ENCODE data around the gene NSFL1C.

The NSFL1C gene

DNA sequence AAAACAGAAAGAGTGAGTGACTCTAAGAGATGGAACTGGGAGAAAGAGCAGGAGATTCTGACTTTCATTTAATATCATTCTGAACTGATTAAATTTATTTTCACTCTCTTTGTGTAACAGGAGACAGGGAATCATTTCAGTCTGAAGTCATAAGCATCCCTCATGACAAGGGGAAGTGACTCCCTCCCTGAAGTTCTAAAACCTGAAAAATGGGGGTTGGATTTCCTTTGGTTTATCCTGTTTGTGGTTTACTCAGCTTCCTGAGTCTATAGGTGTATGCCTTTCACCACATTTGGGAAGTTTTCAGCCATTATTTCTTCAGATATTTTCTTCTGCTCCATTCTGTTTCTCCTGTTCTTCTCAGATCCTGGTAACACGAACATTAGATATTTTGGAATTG is 70.4 kb downstream of the NSFL1C start:
- no peak overlapping the region for H3K4me3 ChIP-seq
- peaks cover 29% of the 10 kb centered on the region for H3K4me1 ChIP-seq
- H3K27me3 ChIP-seq (ENCODE audit: low read depth): no peaks in the 10 kb centered on the region
- no peaks in the 10 kb centered on the region for H3K9me3 ChIP-seq
- in situ Hi-C loops (cut with MboI; ENCODE audit: low sequenced_read_pairs): no loop called here
- no peaks in the 10 kb centered on the region; the same call in 1 of the 2 replicates for H3K36me3 ChIP-seq (replicated peaks)
- DNase-seq (ENCODE audit: low spot score in 2 of 2): no peak

DNA sequence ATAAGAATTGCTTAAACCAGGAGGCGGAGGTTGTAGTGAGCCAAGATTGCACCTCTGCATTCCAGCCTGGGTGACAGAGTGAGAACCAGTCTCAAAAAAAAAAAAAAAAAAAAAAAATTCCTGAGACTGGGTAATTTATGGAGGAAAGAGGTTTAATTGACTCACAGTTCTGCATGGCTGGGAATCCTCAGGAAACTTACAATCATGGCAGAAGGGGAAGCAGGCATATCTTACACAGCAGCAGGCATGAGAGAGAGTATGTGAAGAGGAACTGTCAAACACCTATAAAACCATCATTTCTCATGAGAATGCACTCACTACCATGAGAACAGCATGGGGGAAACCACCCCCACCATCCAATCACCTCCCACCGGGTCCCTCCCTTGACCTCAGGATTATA is 72.0 kb downstream of the NSFL1C start:
- in situ Hi-C loops (cut with MboI; ENCODE audit: low sequenced_read_pairs): no loop called here
- DNase-seq (ENCODE audit: low spot score in 2 of 2): no peak
- H3K27me3 ChIP-seq (ENCODE audit: low read depth): no peaks in the 10 kb centered on the region
- no peaks in the 10 kb centered on the region for H3K9me3 ChIP-seq
- no peak overlapping the region for H3K4me3 ChIP-seq
- H3K4me1 ChIP-seq: peaks cover 35% of the 10 kb centered on the region
- peaks cover 3% of the 10 kb centered on the region; the same call in 1 of the 2 replicates for H3K36me3 ChIP-seq (replicated peaks)

DNA sequence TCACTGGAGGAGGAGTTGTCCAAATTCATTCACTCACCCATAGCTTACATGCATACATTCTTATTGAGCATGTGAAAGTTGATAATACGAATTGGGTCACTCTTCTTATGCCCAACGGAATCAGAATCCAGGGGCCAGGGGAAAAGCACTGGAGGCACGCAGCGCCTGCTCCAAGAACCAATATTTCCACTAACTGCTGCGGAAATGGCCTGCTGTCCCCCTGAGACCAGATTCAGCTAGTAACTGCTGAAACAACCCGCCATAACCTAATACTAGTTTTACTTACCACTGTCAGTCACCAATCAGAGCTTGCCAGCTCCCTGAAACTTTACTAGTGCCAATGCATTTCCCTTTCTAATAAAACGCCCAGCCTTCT is 73.2 kb downstream of the NSFL1C start:
- peaks cover 5% of the 10 kb centered on the region; the same call in 1 of the 2 replicates for H3K36me3 ChIP-seq (replicated peaks)
- no peaks in the 10 kb centered on the region for H3K27me3 ChIP-seq (ENCODE audit: low read depth)
- peaks cover 29% of the 10 kb centered on the region for H3K4me1 ChIP-seq
- DNase-seq (ENCODE audit: low spot score in 2 of 2): no peak
- H3K9me3 ChIP-seq: no peaks in the 10 kb centered on the region
- in situ Hi-C loops (cut with MboI; ENCODE audit: low sequenced_read_pairs): no loop called here
- H3K4me3 ChIP-seq: peak overlapping the region; percentile 81

DNA sequence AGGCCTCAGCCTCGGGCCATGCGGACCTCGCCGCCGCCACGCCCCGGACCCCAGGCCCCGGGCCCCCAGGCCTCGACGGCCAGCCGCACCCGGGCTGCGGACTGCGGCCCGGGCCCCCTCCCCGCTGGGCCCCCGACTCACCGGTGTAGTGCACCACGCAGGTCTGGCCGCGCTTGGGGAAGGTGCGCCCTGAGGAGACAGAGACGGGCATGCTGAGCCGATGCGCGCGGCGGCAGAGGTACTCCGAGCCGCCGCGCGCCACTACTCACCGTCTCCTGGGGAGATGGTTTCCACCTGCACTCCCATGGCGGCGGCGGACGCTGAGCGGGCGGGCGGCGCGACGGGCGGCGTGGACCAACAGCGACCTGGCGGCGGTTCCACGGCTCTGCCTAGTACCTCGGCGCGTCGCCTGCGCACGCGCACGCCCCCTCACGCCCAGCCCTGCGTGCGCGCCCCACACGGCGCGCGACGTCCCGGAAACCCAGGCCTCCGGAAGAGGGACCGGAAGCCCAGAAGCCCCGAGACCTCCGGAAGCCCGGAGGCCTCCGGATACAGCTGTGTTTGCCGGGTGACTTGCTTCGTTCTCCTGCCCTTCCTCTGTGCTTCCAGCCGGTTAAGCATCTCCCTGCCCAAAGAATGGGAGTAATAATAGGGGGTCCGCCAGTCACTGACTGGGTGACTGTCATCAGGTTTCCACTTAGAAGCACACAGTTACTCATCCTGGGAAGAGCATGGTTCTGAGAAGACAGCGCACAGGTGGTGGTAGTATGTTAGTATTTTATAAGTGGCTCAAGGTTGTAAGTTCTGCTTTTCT is 73.7 kb downstream of the NSFL1C start, which contains the start of gene FKBP1A:
Gene FKBP1A (minus strand): TSS at position 362 of the 814 bp plus-strand sequence. CDS start 56 bp downstream, at position 306.
- Histone ChIP-seq H3K4me1 (peaks cover 29% of the 10 kb centered on the region), H3K9me3 (no peaks in the 10 kb centered on the region), H3K36me3 (replicated peaks) (peaks cover 5% of the 10 kb centered on the region; the same call in 1 of the 2 replicates), H3K4me3 (peak within 1 kb of the TSS; percentile 81), H3K27me3 (ENCODE audit: low read depth) (no peaks in the 10 kb centered on the region)
- peak; percentile 72 to 90 for DNase-seq (ENCODE audit: low spot score in 2 of 2)
- in situ Hi-C loops (cut with MboI; ENCODE audit: low sequenced_read_pairs): no loop called here

DNA sequence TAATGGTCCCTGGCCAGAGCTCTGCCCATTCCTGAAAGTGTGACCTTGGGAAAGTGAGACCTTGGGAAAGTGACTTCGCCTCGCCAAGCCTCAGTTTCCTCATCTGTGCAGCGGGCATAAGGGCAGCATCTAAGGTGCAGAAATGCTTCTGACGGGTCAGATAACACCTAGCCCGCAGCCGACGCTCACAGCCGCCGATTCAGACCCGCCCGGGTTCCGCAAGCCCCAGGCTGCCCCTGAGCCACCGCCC is 74.3 kb downstream of the NSFL1C start:
- Histone ChIP-seq H3K4me3 (peak overlapping the region; percentile 81), H3K9me3 (no peaks in the 10 kb centered on the region), H3K36me3 (replicated peaks) (peaks cover 5% of the 10 kb centered on the region; the same call in 1 of the 2 replicates), H3K27me3 (ENCODE audit: low read depth) (no peaks in the 10 kb centered on the region), H3K4me1 (peaks cover 28% of the 10 kb centered on the region)
- in situ Hi-C loops (cut with MboI; ENCODE audit: low sequenced_read_pairs): no loop called here
- no peak for DNase-seq (ENCODE audit: low spot score in 2 of 2)
